SK-N-SH (cell line): Measurements from ENCODE around the gene CYP27B1. TPM values are rescaled to one million over a fixed set of nuclear protein-coding genes. Genes with fewer than 3 reads are reported as not detected.

ENCODE experiments used
- CTCF ChIA-PET: fragments of 300-600, 350-600 bp; formaldehyde crosslinking; extraction: SDS; loops from one replicate; lab custom pipeline; 2021; lab: Yijun Ruan, JAX
- POLR2A ChIA-PET: fragments of 350-600 bp; sonication (Branson Sonifier 250); formaldehyde crosslinking; extraction: SDS; loops from one replicate; lab custom pipeline; 2020; ENCODE audit warnings: antibody characterized with exemption, inconsistent platforms; lab: Yijun Ruan, JAX
- DNase-seq: peaks from one replicate; pipeline ENCODE4 v3.0.0; 2012
- H2AFZ ChIP-seq: fragments of 200-600 bp; sonication (generic); 2 replicates; pipeline ENCODE4 v1.8.1; 2016; ENCODE audit warnings: antibody characterized with exemption, mild to moderate bottlenecking, low read depth
- H3F3A ChIP-seq: fragments of 200-600 bp; sonication (generic); replicated peaks from 2 replicates; pipeline ENCODE3; 2016; ENCODE audit warnings: antibody characterized with exemption, mild to moderate bottlenecking; ENCODE audit not compliant: insufficient read depth
- H3K27ac ChIP-seq, 2 experiments: fragments of 200-500 bp in 1 of 2; fragments of 200-600 bp in 1 of 2; sonication (Bioruptor generic) in 1 of 2; sonication (generic), shearing (Covaris generic) in 1 of 2; 2 replicates each; pipeline versions ENCODE4 v1.5.1 to v1.6.1; 2014 to 2016; ENCODE audit warnings: low read depth in 2 of 2, inconsistent platforms in 1 of 2, low read length in 1 of 2, mild to moderate bottlenecking in 1 of 2, mixed read lengths in 1 of 2
- H3K27me3 ChIP-seq: fragments of 200-600 bp; sonication (generic), shearing (Covaris generic); 2 replicates; pipeline ENCODE4 v1.6.1; 2016; ENCODE audit warnings: mixed run types; ENCODE audit not compliant: insufficient read depth
- H3K36me3 ChIP-seq, 2 experiments: fragments of 200-500 bp in 1 of 2; fragments of 200-600 bp in 1 of 2; sonication (Bioruptor generic) in 1 of 2; sonication (generic) in 1 of 2; replicated peaks in 1 of 2; 2 replicates each; pipeline versions ENCODE3 to v1.5.1; 2014 to 2016; ENCODE audit warnings: low read length in 1 of 2, mild to moderate bottlenecking in 1 of 2; ENCODE audit not compliant: insufficient read depth in 2 of 2, control insufficient read depth in 1 of 2
- H3K4me1 ChIP-seq, 2 experiments: fragments of 200-500 bp in 1 of 2; fragments of 200-600 bp in 1 of 2; sonication (Bioruptor generic) in 1 of 2; sonication (generic), shearing (Covaris generic) in 1 of 2; 2 replicates each; pipeline versions ENCODE4 v1.5.1 to v1.6.1; 2014 to 2016; ENCODE audit warnings: low read depth in 1 of 2, low read length in 1 of 2, mixed run types in 1 of 2; ENCODE audit not compliant: insufficient read depth in 2 of 2, control insufficient read depth in 1 of 2
- H3K4me2 ChIP-seq: fragments of 200-600 bp; sonication (generic), shearing (Covaris generic); 2 replicates; pipeline ENCODE4 v1.6.1; 2017; ENCODE audit warnings: mixed run types
- H3K4me3 ChIP-seq, 2 experiments: fragments of 200-500 bp in 1 of 2; fragments of 200-600 bp in 1 of 2; sonication (Bioruptor generic) in 1 of 2; sonication (generic), shearing (Covaris generic) in 1 of 2; 2 replicates each; pipeline versions ENCODE4 v1.5.1 to v1.8.1; 2014 to 2016; ENCODE audit warnings: low read depth in 2 of 2, inconsistent platforms in 1 of 2, low read length in 1 of 2, mild to moderate bottlenecking in 1 of 2, mixed read lengths in 1 of 2, moderate library complexity in 1 of 2
- H3K79me2 ChIP-seq: fragments of 200-600 bp; sonication (generic); 2 replicates; pipeline ENCODE4 v1.8.1; 2017; ENCODE audit warnings: mild to moderate bottlenecking; ENCODE audit not compliant: insufficient read depth
- H3K9ac ChIP-seq: fragments of 200-600 bp; sonication (generic); 2 replicates; pipeline ENCODE4 v1.6.1; 2017; ENCODE audit warnings: mixed run types
- H3K9me2 ChIP-seq: fragments of 200-600 bp; sonication (generic); 2 replicates; pipeline ENCODE4 v1.6.1; 2017; ENCODE audit warnings: mixed run types
- H3K9me3 ChIP-seq: fragments of 200-600 bp; sonication (generic); 2 replicates; pipeline ENCODE4 v1.6.1; 2017; ENCODE audit warnings: mixed run types, mild to moderate bottlenecking, moderate library complexity
- H4K20me1 ChIP-seq: fragments of 200-600 bp; sonication (generic); 2 replicates; pipeline ENCODE4 v1.6.1; 2017; ENCODE audit warnings: mild to moderate bottlenecking, mixed run types; ENCODE audit not compliant: insufficient read depth
- CHD2 ChIP-seq: fragments of 150-350 bp; IDR thresholded peaks from 2 replicates; pipeline ENCODE4 v1.6.1; 2018; ENCODE audit warnings: low read length; ENCODE audit not compliant: partially characterized antibody
- CTCF ChIP-seq: fragments of 200-600 bp; sonication (generic); IDR thresholded peaks from 2 replicates; pipeline ENCODE4 v1.6.1; 2017; ENCODE audit warnings: antibody characterized with exemption, mild to moderate bottlenecking, moderate library complexity
- ELF1 ChIP-seq: IDR thresholded peaks from 2 replicates; pipeline ENCODE4 v1.4.0; 2012
- EZH2phosphoT487 ChIP-seq: fragments of 200-600 bp; sonication (generic); IDR thresholded peaks from 2 replicates; pipeline ENCODE4 v1.6.1; 2017; ENCODE audit warnings: low read depth, mixed run types, mild to moderate bottlenecking, antibody characterized with exemption, moderate library complexity, borderline replicate concordance
- GABPA ChIP-seq: IDR thresholded peaks from 2 replicates; pipeline ENCODE4 v1.4.0; 2012; ENCODE audit warnings: low read depth, mild to moderate bottlenecking
- IRF3 ChIP-seq: fragments of 150-350 bp; IDR thresholded peaks from 2 replicates; pipeline ENCODE4 v1.6.1; 2016; ENCODE audit warnings: mild to moderate bottlenecking, low read depth, low read length
- JUND ChIP-seq: IDR thresholded peaks from 2 replicates; pipeline ENCODE4 v1.4.0; 2012
- MEF2A ChIP-seq: IDR thresholded peaks from 2 replicates; pipeline ENCODE4 v1.4.0; 2012; ENCODE audit warnings: low read depth, borderline replicate concordance
- MXI1 ChIP-seq: IDR thresholded peaks from 2 replicates; pipeline ENCODE4 v1.6.1; 2012; ENCODE audit warnings: mild to moderate bottlenecking, low read depth, low read length, improper control_type of control experiment
- NFIC ChIP-seq: IDR thresholded peaks from 2 replicates; pipeline ENCODE4 v1.4.0; 2012; ENCODE audit warnings: borderline replicate concordance
- RAD21 ChIP-seq: IDR thresholded peaks from 2 replicates; pipeline ENCODE4 v1.6.1; 2012; ENCODE audit warnings: mild to moderate bottlenecking, low read length
- RFX5 ChIP-seq: IDR thresholded peaks from 2 replicates; pipeline ENCODE4 v1.6.1; 2012; ENCODE audit warnings: mild to moderate bottlenecking, improper control_type of control experiment, low read length
- RXRA ChIP-seq: IDR thresholded peaks from 2 replicates; pipeline ENCODE4 v1.4.0; 2012; ENCODE audit warnings: low read depth, mild to moderate bottlenecking, borderline replicate concordance
- SMC3 ChIP-seq: IDR thresholded peaks from 2 replicates; pipeline ENCODE4 v1.6.1; 2012; ENCODE audit warnings: low read depth, low read length, improper control_type of control experiment
- TCF12 ChIP-seq: IDR thresholded peaks from 2 replicates; pipeline ENCODE4 v1.4.0; 2012
- USF2 ChIP-seq: fragments of 150-350 bp; IDR thresholded peaks from 2 replicates; pipeline ENCODE4 v1.6.1; 2017; ENCODE audit warnings: antibody characterized with exemption, low read length, low read depth, borderline replicate concordance
- WGBS: methylation state at CpG from one replicate; pipeline ENCODE4 v1.1.6; 2017; ENCODE audit warnings: low lambda C conversion rate; 5-methylcytosine and 5-hydroxymethylcytosine counted together
- polyA plus RNA-seq, 3 experiments: library from polyadenylated mRNA; depleted of rRNA; stranded (reverse); fragments of >200 nt; gene quantifications; 2 replicates each; pipeline ENCODE4 v1.2.3, GENCODE V29; 2012

Gene CYP27B1
- polyA plus RNA-seq, 1 of the 3 experiments (the other 2 are of a cell fraction), result 1.7 TPM

- Histone ChIP-seq H3K4me3 (peak overlapping the region; percentile 29 to 32; a peak in 3 of 4 replicates), H3K4me2 (peak overlapping the region; percentile 87), H3F3A (peaks cover 18% of the 10 kb centered on the region), H3K36me3 (peaks cover 0 to 4% of the 10 kb centered on the region in 2 experiments), H3K9me3 (no peaks in the 10 kb centered on the region), H4K20me1 (no peaks in the 10 kb centered on the region), H3K79me2 (no peaks in the 10 kb centered on the region), H3K27ac (peak overlapping the region in 1 of 2 experiments; percentile 39; a peak in 1 of 4 replicates), H3K9me2 (no peaks in the 10 kb centered on the region), H3K27me3 (no peaks in the 10 kb centered on the region), H2AFZ (no peak overlapping the region), H3K9ac (no peak overlapping the region), H3K4me1 (peaks cover 0 to 29% of the 10 kb centered on the region in 2 experiments; a peak in 2 of 4 replicates)
- peak; percentile 87 for DNase-seq
- TF ChIP-seq MXI1 (0 out of 2 replicates have a peak, but pooled peaks have one; percentile 35), JUND (no peak), TCF12 (0 out of 2 replicates have a peak, but pooled peaks have one; percentile 6), RAD21 (peak; percentile 69), SMC3 (peak; percentile 42; the same call in 1 of the 2 replicates), CTCF (peak; percentile 53), GABPA (0 out of 2 replicates have a peak, but pooled peaks have one; percentile 17), NFIC (no peak), MEF2A (no peak), CHD2 (peak; percentile 20)
- ChIA-PET POLR2A (interaction anchor here (0.6 to 2.9 kb wide), 4 partner anchors 9 to 441 kb away, joined by 3 to 21 read pairs (median 10); partner anchors contain the start of gene TSPAN31), CTCF (interaction anchor here (0.6 to 7.1 kb wide), 21 partner anchors 9 to 277 kb away, joined by 3 to 133 read pairs (median 6); partner anchors contain the start of genes B4GALNT1, GLI1, OS9 and PIP4K2C)
- WGBS, result 43% methylated on average over 25 of the region's 49 CpGs
These were observed 30.7 kb downstream of the CYP27B1 start for GRCh38 chr12:57735952-57736740.

GRCh38 chr12:57735198-57735855 lies 31.6 kb downstream of the CYP27B1 start:
- Histone ChIP-seq H4K20me1 (no peaks in the 10 kb centered on the region), H3K79me2 (no peaks in the 10 kb centered on the region), H3K36me3 (peaks cover 0 to 9% of the 10 kb centered on the region in 2 experiments), H2AFZ (no peak overlapping the region), H3K27ac (peak overlapping the region in 1 of 2 experiments; percentile 39; a peak in 1 of 4 replicates), H3K4me1 (peaks cover 0 to 29% of the 10 kb centered on the region in 2 experiments; a peak in 2 of 4 replicates), H3K9me2 (no peaks in the 10 kb centered on the region), H3K9ac (no peak overlapping the region), H3K4me2 (peak overlapping the region; percentile 87), H3F3A (peaks cover 18% of the 10 kb centered on the region), H3K4me3 (peak overlapping the region in 1 of 2 experiments; percentile 29; a peak in 1 of 4 replicates), H3K9me3 (no peaks in the 10 kb centered on the region), H3K27me3 (no peaks in the 10 kb centered on the region)
- 64% methylated on average over 8 of the region's 8 CpGs for WGBS
- ChIA-PET CTCF (interaction anchor here (0.6 to 7.1 kb wide), 21 partner anchors 10 to 276 kb away, joined by 3 to 133 read pairs (median 5); partner anchors contain the start of genes B4GALNT1, GLI1, OS9 and PIP4K2C), POLR2A (interaction anchor here (0.6 to 2.9 kb wide), 4 partner anchors 9 to 440 kb away, joined by 3 to 21 read pairs (median 10); partner anchors contain the start of gene TSPAN31)
- no peak for TF ChIP-seq RFX5
- no peak for TF ChIP-seq EZH2phosphoT487
- no peak for TF ChIP-seq RXRA
- TF ChIP-seq NFIC, result no peak
- TF ChIP-seq ELF1, result no peak
- no peak for TF ChIP-seq GABPA
- TF ChIP-seq TCF12, result no peak
- TF ChIP-seq IRF3, result no peak
- TF ChIP-seq USF2, result no peak
- TF ChIP-seq MXI1, result no peak
- DNase-seq, result peak; percentile 61
